GM18508 (cell line): ENCODE measurements around the gene MAGT1.
"Not testable (repeated sequence)": the region's sequence is repeated elsewhere in the genome, so short reads cannot be mapped to it uniquely, and the experiment has no call there.

Source experiments
- ATAC-seq: cut with Tn5 transposase; IDR thresholded peaks from one replicate; pipeline ENCODE4 v1.9.1; 2021; ENCODE audit warnings: moderate number of reproducible peaks; ENCODE audit not compliant: insufficient read depth, unreplicated experiment

The MAGT1 gene

DNA sequence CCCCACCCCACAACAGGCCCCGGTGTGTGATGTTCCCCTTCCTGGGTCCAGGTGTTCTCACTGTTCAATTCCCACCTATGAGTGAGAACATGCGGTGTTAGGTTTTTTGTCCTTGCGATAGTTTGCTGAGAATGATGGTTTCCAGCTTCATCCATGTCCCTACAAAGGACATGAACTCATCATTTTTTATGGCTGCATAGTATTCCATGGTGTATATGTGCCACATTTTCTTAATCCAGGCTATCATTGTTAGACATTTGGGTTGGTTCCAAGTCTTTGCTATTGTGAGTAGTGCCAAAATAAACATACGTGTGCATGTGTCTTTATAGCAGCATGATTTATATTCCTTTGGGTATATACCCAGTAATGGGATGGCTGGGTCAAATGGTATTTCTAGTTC, 13.8 kb downstream of the MAGT1 start:
- ATAC-seq: not testable (repeated sequence)

DNA sequence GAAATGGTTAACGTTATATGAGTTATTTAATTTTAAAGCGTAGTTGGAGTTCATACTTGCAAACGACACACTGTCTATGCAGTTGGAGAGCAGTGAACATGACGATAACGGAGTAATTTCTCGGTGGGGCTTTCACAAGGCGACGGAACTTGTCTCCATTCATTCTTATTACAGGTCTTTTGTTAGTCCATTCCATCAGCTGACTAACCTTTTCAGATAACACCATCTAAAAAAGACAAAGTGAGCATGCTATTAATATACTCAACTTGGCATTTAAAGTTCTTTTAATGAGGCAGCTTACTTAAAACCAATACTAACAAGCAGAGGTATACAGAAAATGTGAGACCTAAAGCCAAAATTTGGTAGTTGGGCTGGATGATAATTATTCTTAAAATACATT, 19.9 kb downstream of the MAGT1 start:
- no peak for ATAC-seq

DNA sequence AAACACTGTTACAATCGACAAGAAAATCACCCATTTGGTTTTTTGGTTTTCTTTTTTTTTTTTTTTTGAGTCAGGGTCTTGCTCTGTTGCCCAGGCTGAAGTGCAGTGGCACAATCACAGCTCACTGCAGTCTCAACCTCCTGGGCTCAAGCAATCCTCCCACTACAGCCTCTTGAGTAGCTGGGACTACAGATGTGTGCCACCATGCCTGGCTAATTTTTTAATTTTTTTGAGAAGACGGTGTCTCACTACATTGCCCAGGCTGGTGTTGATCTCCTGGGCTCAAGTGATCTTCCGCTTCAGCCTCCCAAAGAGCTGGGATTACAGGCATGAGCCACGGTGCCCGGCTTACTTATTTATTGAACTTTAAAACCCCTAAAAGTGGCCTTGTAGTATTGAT, 63.7 kb downstream of the MAGT1 start:
- ATAC-seq: not testable (repeated sequence)

DNA sequence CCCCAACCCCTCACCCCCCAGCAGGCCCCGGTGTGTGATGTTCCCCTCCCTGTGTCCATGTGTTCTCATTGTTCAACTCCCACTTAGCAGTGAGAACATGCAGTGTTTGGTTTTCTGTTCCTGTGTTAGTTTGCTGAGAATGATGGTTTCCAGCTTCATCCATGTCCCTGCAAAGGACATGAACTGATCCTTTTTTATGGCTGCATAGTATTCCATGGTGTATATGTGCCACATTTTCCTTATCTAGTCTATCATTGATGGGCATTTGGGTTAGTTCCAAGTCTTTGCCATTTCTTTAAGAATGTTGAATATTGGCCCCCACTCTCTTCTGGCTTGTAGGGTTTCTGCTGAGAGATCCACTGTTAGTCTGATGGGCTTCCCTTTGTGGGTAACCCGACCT, 73.2 kb downstream of the MAGT1 start:
- not testable (repeated sequence) for ATAC-seq

DNA sequence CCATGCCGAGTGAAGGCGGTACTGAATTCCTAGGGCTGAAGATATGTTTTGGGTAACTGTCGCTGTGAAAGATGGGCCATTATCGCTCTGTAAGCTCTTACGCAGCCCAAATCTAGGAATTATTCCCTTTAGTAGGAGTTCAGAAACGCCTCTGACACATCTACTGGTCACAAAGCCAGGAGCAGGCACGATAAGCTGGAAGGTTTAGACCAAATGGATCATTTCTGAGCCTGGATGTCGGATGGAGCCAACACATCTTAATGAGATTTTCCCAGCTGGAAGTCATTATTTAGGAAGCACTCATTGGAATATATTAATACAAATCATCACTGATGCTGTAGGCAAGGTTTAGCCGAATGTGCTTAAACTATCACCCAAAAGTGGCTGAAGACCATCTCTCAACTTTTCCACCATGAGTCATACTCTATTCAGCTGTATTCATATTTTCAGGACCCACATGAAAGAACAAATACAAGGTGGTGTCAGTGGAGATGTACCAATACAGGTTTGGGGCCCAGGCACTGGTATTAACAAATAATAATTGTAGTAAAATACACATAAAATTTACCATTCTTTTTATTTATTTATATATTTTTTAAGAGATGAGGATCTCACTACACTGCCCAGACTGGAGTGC, 75.0 kb downstream of the MAGT1 start:
- ATAC-seq: no peak

DNA sequence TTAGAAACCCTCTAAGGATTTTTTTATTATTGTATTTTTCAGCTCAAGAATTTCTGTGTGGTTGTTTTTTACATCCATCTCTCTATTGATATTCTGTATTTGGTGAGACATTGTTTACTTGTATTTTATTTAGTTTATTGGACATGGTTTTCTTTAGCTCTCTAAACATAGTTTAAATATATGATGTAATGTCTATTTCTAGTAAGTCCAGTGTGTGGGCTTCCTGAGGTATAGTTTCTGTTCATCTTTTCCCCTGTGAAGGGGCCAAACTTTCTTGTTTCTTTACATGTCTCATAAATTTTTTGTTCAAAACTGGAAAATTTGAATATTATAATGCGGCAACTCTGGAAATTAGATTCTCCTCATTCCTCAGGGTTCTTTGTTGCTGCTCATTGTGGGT, 81.0 kb downstream of the MAGT1 start:
- no peak for ATAC-seq

DNA sequence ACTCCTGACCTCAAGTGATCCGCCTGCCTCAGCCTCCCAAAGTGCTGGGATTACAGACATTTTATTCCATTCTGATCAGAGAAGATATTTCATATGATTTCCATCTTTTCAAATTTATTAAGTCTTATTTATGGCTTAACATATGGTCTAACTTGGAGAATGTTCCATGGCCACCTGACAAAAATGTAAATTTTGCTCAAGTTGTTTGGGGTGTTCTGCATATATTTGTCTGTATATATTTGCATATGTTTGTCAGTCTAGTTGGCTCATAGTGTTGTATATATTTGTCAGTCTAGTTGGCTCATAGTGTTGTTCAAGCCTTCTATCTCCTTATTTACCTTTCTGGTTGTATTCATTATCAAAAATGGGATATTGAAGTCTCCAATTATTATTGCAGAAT, 93.0 kb downstream of the MAGT1 start:
- no peak for ATAC-seq

DNA sequence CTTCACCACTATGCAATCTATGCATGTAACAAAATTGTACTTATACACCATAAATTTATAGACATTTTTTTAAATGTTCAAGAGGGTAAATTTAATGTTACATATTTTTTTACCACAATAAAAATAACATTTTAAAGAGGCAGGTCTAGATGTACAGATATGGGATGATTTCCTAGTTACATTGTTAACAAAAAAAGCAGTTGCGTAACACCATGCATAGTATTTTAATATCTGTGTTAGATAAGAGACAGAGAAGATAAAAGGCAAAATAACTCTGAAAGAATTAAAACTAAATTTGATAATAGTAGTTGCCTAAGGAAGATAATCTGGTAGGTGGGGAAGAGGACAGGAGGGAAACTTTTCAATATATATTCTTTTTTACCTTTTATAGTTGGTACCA, 100.1 kb downstream of the MAGT1 start:
- no peak for ATAC-seq

DNA sequence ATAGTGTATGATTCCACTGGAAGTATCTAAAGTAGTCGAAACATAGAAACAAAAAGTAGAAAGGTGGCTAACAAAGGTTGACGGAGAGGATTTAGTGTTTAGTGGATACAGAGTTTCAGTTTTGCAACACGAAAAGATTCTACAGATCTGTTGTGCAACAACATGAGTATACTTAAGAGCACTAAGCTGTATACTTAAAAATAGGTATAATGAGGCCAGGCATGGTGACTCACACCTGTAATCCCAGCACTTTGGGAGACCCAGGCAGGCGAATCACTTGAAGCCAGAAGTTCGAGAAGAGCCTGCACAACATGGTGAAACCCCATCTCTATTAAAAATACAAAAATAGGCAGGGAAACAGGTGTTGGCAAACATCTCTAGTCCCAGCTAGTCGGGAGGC, 101.3 kb downstream of the MAGT1 start:
- no peak for ATAC-seq

DNA sequence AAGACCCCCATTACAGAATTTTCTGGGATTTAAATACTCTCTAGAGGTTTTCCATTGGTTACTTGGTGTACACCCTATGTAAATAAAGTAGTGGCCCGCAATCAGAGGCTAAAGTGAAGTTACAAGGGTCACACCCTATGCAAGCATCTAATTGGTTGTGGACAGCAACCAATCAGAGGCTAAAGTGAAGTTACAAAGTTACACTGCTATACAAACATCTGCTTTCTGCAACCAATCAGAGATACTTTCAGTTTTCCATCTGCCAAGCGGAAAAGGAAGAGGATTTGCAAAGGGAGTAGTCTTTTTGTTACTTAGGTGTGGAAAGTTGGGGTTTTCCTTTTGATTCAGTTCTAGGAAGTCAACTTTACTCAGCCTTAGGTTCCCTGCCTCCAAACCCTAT, 107.2 kb downstream of the MAGT1 start:
- ATAC-seq: no peak

DNA sequence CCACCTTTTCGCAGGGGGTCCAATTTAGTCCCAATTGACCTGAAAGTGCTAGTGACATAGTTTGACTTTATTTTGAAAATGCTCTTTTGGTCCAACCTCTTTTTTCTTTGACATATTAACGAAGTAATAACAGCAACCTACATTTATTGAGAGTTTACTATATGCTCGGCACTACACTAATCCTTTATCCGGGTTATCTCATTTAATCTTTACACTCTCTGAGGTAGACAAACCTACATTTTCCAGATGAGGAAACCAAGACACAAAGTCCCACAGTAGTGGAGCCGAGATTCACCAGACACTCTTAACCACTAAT, 108.9 kb downstream of the MAGT1 start:
- ATAC-seq: peak; percentile 19

DNA sequence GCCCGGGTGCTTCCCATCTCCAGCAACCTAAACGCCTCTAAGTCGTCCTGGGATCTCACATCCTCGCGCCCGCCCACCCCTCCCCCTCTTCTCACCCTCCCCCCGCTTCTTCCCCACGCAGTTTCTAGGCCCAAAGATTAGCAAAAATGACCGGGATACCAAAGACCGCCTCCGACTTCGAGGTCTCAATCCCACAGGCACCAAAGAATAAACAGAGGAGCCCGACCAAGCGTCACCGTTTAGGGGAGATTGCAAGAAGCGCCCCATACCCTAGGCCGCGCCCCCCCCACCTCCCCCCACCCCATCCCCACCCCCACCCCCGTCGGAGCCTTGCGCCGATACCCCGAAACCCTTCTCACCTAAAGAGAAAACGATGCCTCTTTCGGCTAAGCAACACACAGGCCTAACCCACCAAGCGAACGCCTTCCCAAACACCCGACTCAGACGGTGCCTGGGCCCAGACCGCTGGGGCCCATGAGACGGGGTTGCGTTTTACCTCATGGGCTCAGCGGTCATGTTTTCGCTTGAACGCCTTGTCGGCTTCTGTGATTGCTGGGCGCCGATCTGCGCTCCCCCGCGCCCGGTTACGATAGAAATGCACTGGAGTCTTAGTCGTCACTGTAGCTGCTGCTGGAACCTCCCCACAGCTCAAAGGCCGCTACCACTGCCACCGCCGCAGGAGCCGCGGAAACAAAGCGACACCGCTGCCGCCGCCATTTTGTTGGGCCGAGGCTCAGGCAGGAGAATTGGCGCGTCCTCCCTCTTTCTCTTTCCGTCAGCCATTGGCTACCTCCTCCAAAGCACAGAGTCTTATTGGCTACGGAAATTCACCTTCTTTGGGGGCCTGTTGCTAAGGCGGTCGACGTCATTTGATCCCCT, 109.5 kb downstream of the MAGT1 start, which contains the start of gene ATRX:
Gene ATRX, minus strand, starts transcription at position 731 of the 879 bp plus-strand sequence. Its CDS starts 215 bp downstream, at position 516.
- ATAC-seq: peak; percentile 87

DNA sequence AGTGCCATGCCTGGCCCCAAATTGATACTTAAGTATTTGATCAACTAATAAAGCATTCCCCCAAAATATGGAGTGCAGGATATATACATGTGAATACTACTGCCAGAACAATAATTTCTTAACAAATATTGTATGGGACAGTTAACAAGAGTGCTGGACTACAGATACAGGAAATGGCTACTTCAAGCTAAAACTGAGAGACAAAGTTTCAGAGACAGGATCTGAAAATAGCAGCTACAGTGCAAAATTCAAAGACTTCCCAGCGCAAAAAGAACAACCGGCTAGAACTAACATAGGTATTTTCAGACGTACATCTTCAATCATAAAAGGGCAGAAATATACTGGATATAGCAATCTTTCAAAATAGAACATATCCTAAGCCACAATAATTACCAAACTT, 115.5 kb downstream of the MAGT1 start:
- ATAC-seq: no peak

DNA sequence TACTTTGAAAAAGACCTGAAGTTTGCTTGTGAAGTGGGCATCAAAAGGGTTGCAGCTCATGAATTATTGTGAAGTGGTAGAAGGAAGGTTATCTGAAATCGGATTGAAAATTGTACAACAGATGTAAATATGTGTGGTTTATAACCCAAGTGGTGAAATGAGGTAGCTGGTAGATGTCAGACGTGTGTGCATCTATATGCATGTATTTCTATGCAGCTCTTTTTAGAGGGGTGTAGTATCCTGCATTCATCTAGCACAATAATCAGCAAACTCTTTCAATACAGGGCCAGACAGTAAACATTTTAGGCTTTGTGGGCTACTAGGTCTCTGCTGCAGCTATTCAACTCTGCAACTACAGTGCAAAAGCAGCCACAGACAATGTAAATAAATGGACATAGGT, 118.6 kb downstream of the MAGT1 start:
- no peak for ATAC-seq
